Activated CD4-positive, alpha-beta T cell treated with anti-CD3 and anti-CD28 coated beads for 4 hours (primary cell): Measurements from ENCODE around the gene GTF2F2.

Experiments used
- DNase-seq, 2 donors: peaks; one replicate each; pipeline ENCODE4 v3.0.0-alpha.2; 2020

GTF2F2 gene

GRCh38 chr13:45119991-45120864, at the start of gene GTF2F2:
Gene GTF2F2 (plus strand): TSS chr13:45120510. CDS start chr13:45120656, 146 bp downstream.
- DNase-seq: peak; percentile 86 to 87

- no peak for DNase-seq
Measured at GRCh38 chr13:45073809-45074208, 46.5 kb upstream of the GTF2F2 start.

GRCh38 chr13:45074721-45075120, 45.6 kb upstream of the GTF2F2 start:
- no peak for DNase-seq

- no peak for DNase-seq
Measured at GRCh38 chr13:45078003-45078402, 42.3 kb upstream of the GTF2F2 start.

- DNase-seq: no peak
Measured at GRCh38 chr13:45082964-45083363, 37.3 kb upstream of the GTF2F2 start.

- DNase-seq: no peak
Measured at GRCh38 chr13:45084515-45084914, 35.8 kb upstream of the GTF2F2 start.

GRCh38 chr13:45086484-45086883, 33.8 kb upstream of the GTF2F2 start:
- no peak for DNase-seq

GRCh38 chr13:45092663-45093062, 27.6 kb upstream of the GTF2F2 start:
- DNase-seq: no peak

- no peak for DNase-seq
Measured at GRCh38 chr13:45100573-45101262, 19.6 kb upstream of the GTF2F2 start.

- DNase-seq: no peak
Measured at GRCh38 chr13:45101327-45102018, 18.8 kb upstream of the GTF2F2 start.

- no peak for DNase-seq
Measured at GRCh38 chr13:45102136-45102507, 18.2 kb upstream of the GTF2F2 start.

- no peak for DNase-seq
Measured at GRCh38 chr13:45103449-45103848, 16.9 kb upstream of the GTF2F2 start.

- no peak for DNase-seq
Measured at GRCh38 chr13:45104261-45104660, 16.0 kb upstream of the GTF2F2 start.

GRCh38 chr13:45105895-45106294, 14.4 kb upstream of the GTF2F2 start:
- DNase-seq: no peak

GRCh38 chr13:45107539-45107938, 12.8 kb upstream of the GTF2F2 start:
- DNase-seq: no peak

- DNase-seq: no peak
Measured at GRCh38 chr13:45108716-45109101, 11.6 kb upstream of the GTF2F2 start.

- DNase-seq: no peak
Measured at GRCh38 chr13:45109102-45109720, 11.1 kb upstream of the GTF2F2 start.

GRCh38 chr13:45113233-45114224, 6.8 kb upstream of the GTF2F2 start:
- no peak for DNase-seq

GRCh38 chr13:45119469-45119990, 780 bp upstream of the GTF2F2 start:
- peak; percentile 54 to 60 for DNase-seq

GRCh38 chr13:45120967-45121831, 889 bp downstream of the GTF2F2 start:
- DNase-seq: no peak

GRCh38 chr13:45122941-45123340, 2.6 kb downstream of the GTF2F2 start:
- no peak for DNase-seq
